Dendritic cell treated with granulocyte-macrophage colony-stimulating factor and Interleukin-4, amounts not matched to agents 40 ng/mL and 50 ng/mL, for 4 days (primary cell): ENCODE data around the gene TMEM51.
A peak's percentile ranks its signal among the peaks of the same experiment; 100 is the strongest.

Experiments used
- H3K27ac Mint-ChIP-seq: one replicate; pipeline ENCODE4 v1.8.0; 2022; ENCODE audit warnings: mild to moderate bottlenecking, mixed read lengths
- H3K27me3 Mint-ChIP-seq: one replicate; pipeline ENCODE4 v1.8.0; 2022; ENCODE audit warnings: mild to moderate bottlenecking, mixed read lengths
- H3K36me3 Mint-ChIP-seq: one replicate; pipeline ENCODE4 v1.8.0; 2022; ENCODE audit warnings: low read depth, mixed read lengths
- H3K4me1 Mint-ChIP-seq: one replicate; pipeline ENCODE4 v1.8.0; 2022; ENCODE audit warnings: low read depth, mixed read lengths
- H3K4me3 Mint-ChIP-seq: one replicate; pipeline ENCODE4 v1.8.0; 2022; ENCODE audit warnings: mild to moderate bottlenecking, moderate library complexity, mixed read lengths
- H3K9me3 Mint-ChIP-seq: one replicate; pipeline ENCODE4 v1.8.0; 2022; ENCODE audit warnings: mixed read lengths
- intact Hi-C: fragments of 100-400 bp; cut with micrococcal nuclease; formaldehyde crosslinking; loops from one replicate; pipeline ENCODE4 v1.15.0; 2022

The TMEM51 gene

GRCh38 chr1:15153842-15154479 lies 414 bp downstream of the TMEM51 start:
- H3K27me3 Mint-ChIP-seq: peaks cover 13% of the 10 kb centered on the region
- no peaks in the 10 kb centered on the region for H3K9me3 Mint-ChIP-seq
- H3K4me1 Mint-ChIP-seq: peaks cover 71% of the 10 kb centered on the region
- H3K27ac Mint-ChIP-seq: peak overlapping the region; percentile 78
- peak overlapping the region; percentile 96 for H3K4me3 Mint-ChIP-seq
- intact Hi-C loops: loop anchor here (2.0 to 10.0 kb wide), 4 partner anchors 15 to 278 kb away; no protein-coding TSS in a partner anchor
- H3K36me3 Mint-ChIP-seq: peaks cover 66% of the 10 kb centered on the region

GRCh38 chr1:15154480-15155036 lies 1.0 kb downstream of the TMEM51 start:
- Mint-ChIP-seq H3K36me3 (peaks cover 72% of the 10 kb centered on the region), H3K4me3 (peak overlapping the region; percentile 96), H3K4me1 (peaks cover 73% of the 10 kb centered on the region), H3K27me3 (peaks cover 13% of the 10 kb centered on the region), H3K27ac (peak overlapping the region; percentile 78), H3K9me3 (no peaks in the 10 kb centered on the region)
- intact Hi-C loops: loop anchor here (2.0 to 10.0 kb wide), 3 partner anchors 14 to 278 kb away; no protein-coding TSS in a partner anchor

- H3K4me1 Mint-ChIP-seq: peaks cover 79% of the 10 kb centered on the region
- peak overlapping the region; percentile 78 for H3K27ac Mint-ChIP-seq
- H3K4me3 Mint-ChIP-seq: peak overlapping the region; percentile 96
- H3K27me3 Mint-ChIP-seq: peaks cover 13% of the 10 kb centered on the region
- peaks cover 77% of the 10 kb centered on the region for H3K36me3 Mint-ChIP-seq
- H3K9me3 Mint-ChIP-seq: no peaks in the 10 kb centered on the region
- intact Hi-C loops: loop anchor here (2.0 to 10.0 kb wide), 2 partner anchors 14 to 60 kb away; no protein-coding TSS in a partner anchor
Measured at GRCh38 chr1:15155191-15155590, 1.6 kb downstream of the TMEM51 start.

- intact Hi-C loops: loop anchor here (2.0 to 10.0 kb wide), 2 partner anchors 13 to 59 kb away; no protein-coding TSS in a partner anchor
- peaks cover 7% of the 10 kb centered on the region for H3K27me3 Mint-ChIP-seq
- no peaks in the 10 kb centered on the region for H3K9me3 Mint-ChIP-seq
- H3K36me3 Mint-ChIP-seq: peaks cover 78% of the 10 kb centered on the region
- peaks cover 81% of the 10 kb centered on the region for H3K4me1 Mint-ChIP-seq
- peak overlapping the region; percentile 96 for H3K4me3 Mint-ChIP-seq
- H3K27ac Mint-ChIP-seq: no peak overlapping the region
Measured at GRCh38 chr1:15155888-15156741, 2.6 kb downstream of the TMEM51 start.

- peaks cover 1% of the 10 kb centered on the region for H3K27me3 Mint-ChIP-seq
- no peaks in the 10 kb centered on the region for H3K9me3 Mint-ChIP-seq
- intact Hi-C loops: loop anchor here (10.0 kb wide), 1 partner anchor 58 kb away; no protein-coding TSS in a partner anchor
- peak overlapping the region; percentile 24 for H3K4me3 Mint-ChIP-seq
- peaks cover 78% of the 10 kb centered on the region for H3K4me1 Mint-ChIP-seq
- H3K36me3 Mint-ChIP-seq: peaks cover 86% of the 10 kb centered on the region
- H3K27ac Mint-ChIP-seq: peak overlapping the region; percentile 34
Measured at GRCh38 chr1:15156807-15157380, 3.3 kb downstream of the TMEM51 start.

GRCh38 chr1:15157524-15158399 lies 4.2 kb downstream of the TMEM51 start:
- H3K27ac Mint-ChIP-seq: peak overlapping the region; percentile 34
- H3K4me1 Mint-ChIP-seq: peaks cover 79% of the 10 kb centered on the region
- intact Hi-C loops: loop anchor here (10.0 kb wide), 1 partner anchor 57 kb away; no protein-coding TSS in a partner anchor
- H3K36me3 Mint-ChIP-seq: peaks cover 90% of the 10 kb centered on the region
- H3K27me3 Mint-ChIP-seq: peaks cover 1% of the 10 kb centered on the region
- H3K4me3 Mint-ChIP-seq: no peak overlapping the region
- H3K9me3 Mint-ChIP-seq: no peaks in the 10 kb centered on the region

GRCh38 chr1:15158506-15159165 lies 5.1 kb downstream of the TMEM51 start:
- H3K9me3 Mint-ChIP-seq: no peaks in the 10 kb centered on the region
- intact Hi-C loops: loop anchor here (10.0 kb wide), 1 partner anchor 56 kb away; no protein-coding TSS in a partner anchor
- H3K4me3 Mint-ChIP-seq: peak overlapping the region; percentile 44
- H3K36me3 Mint-ChIP-seq: peaks cover 90% of the 10 kb centered on the region
- no peak overlapping the region for H3K27ac Mint-ChIP-seq
- peaks cover 1% of the 10 kb centered on the region for H3K27me3 Mint-ChIP-seq
- H3K4me1 Mint-ChIP-seq: peaks cover 87% of the 10 kb centered on the region

- intact Hi-C loops: loop anchor here (10.0 kb wide), 1 partner anchor 56 kb away; no protein-coding TSS in a partner anchor
- no peak overlapping the region for H3K27ac Mint-ChIP-seq
Measured at GRCh38 chr1:15159166-15159555, 5.6 kb downstream of the TMEM51 start.

GRCh38 chr1:15160626-15161025 lies 7.1 kb downstream of the TMEM51 start:
- Mint-ChIP-seq H3K27me3 (no peaks in the 10 kb centered on the region), H3K36me3 (peaks cover 80% of the 10 kb centered on the region)
- intact Hi-C loops: no loop called here

More at GRCh38 chr1:15159166-15159555, 5.6 kb downstream of the TMEM51 start:
- H3K4me1 Mint-ChIP-seq: peaks cover 86% of the 10 kb centered on the region
- peaks cover 1% of the 10 kb centered on the region for H3K27me3 Mint-ChIP-seq
- H3K36me3 Mint-ChIP-seq: peaks cover 90% of the 10 kb centered on the region
- H3K4me3 Mint-ChIP-seq: peak overlapping the region; percentile 13
- no peaks in the 10 kb centered on the region for H3K9me3 Mint-ChIP-seq

GRCh38 chr1:15167386-15167785 lies 13.8 kb downstream of the TMEM51 start:
- intact Hi-C loops: no loop called here
- Mint-ChIP-seq H3K27ac (peak overlapping the region; percentile 84), H3K4me1 (peaks cover 63% of the 10 kb centered on the region), H3K9me3 (no peaks in the 10 kb centered on the region), H3K36me3 (peaks cover 46% of the 10 kb centered on the region), H3K27me3 (no peaks in the 10 kb centered on the region), H3K4me3 (no peak overlapping the region)

More at GRCh38 chr1:15160626-15161025, 7.1 kb downstream of the TMEM51 start:
- H3K4me1 Mint-ChIP-seq: peaks cover 72% of the 10 kb centered on the region
- H3K27ac Mint-ChIP-seq: no peak overlapping the region
- no peaks in the 10 kb centered on the region for H3K9me3 Mint-ChIP-seq
- no peak overlapping the region for H3K4me3 Mint-ChIP-seq

- Mint-ChIP-seq H3K27ac (peak overlapping the region; percentile 84), H3K4me1 (peaks cover 56% of the 10 kb centered on the region), H3K36me3 (peaks cover 42% of the 10 kb centered on the region), H3K9me3 (no peaks in the 10 kb centered on the region), H3K27me3 (no peaks in the 10 kb centered on the region), H3K4me3 (no peak overlapping the region)
- intact Hi-C loops: loop anchor here (2.0 kb wide), 1 partner anchor 14 kb away; no protein-coding TSS in a partner anchor
Measured at GRCh38 chr1:15168479-15168878, 14.9 kb downstream of the TMEM51 start.

GRCh38 chr1:15170071-15170470 lies 16.5 kb downstream of the TMEM51 start:
- Mint-ChIP-seq H3K4me1 (peaks cover 68% of the 10 kb centered on the region), H3K4me3 (no peak overlapping the region), H3K9me3 (no peaks in the 10 kb centered on the region)

More at GRCh38 chr1:15170071-15170470, 16.5 kb downstream of the TMEM51 start:
- Mint-ChIP-seq H3K27ac (no peak overlapping the region), H3K36me3 (peaks cover 53% of the 10 kb centered on the region), H3K27me3 (no peaks in the 10 kb centered on the region)
- intact Hi-C loops: no loop called here
